Breast epithelium (tissue), 4 donors: ENCODE measurements around the gene CTNNBL1. TPM values are rescaled to one million over a fixed set of nuclear protein-coding genes. Genes with fewer than 3 reads are reported as not detected.

ENCODE experiments used
- DNase-seq, 2 donors: peaks; one replicate each; pipeline ENCODE4 v3.0.0-alpha.2; 2019; ENCODE audit warnings: low spot score in 2 of 2
- H3K27ac ChIP-seq, 2 donors: fragments of 200-600 bp; sonication (generic) in 1 of 2; one replicate each; pipeline ENCODE4 v1.5.1; 2016 to 2019; ENCODE audit warnings: mild to moderate bottlenecking in 1 of 2
- H3K27me3 ChIP-seq, 2 donors: fragments of 200-600 bp; sonication (generic) in 1 of 2; one replicate each; pipeline versions ENCODE4 v1.5.1 to v1.6.0; 2017 to 2019; ENCODE audit warnings: control low read depth in 1 of 2, mild to moderate bottlenecking in 1 of 2
- H3K36me3 ChIP-seq: fragments of 200-600 bp; one replicate; pipeline ENCODE4 v1.5.1; 2019
- H3K4me1 ChIP-seq, 2 donors: fragments of 200-600 bp; sonication (generic); one replicate each; pipeline ENCODE4 v1.5.1; 2016 to 2019; ENCODE audit warnings: control low read depth in 1 of 2
- H3K4me3 ChIP-seq, 3 donors: fragments of 200-600 bp; sonication (generic); 1 replicate in 2 of 3; 2 replicates in 1 of 3; pipeline ENCODE4 v1.5.1; 2016 to 2019; ENCODE audit warnings: mild to moderate bottlenecking in 3 of 3, moderate library complexity in 2 of 3
- H3K9me3 ChIP-seq, 2 donors: fragments of 200-600 bp; sonication (generic) in 1 of 2; one replicate each; pipeline ENCODE4 v1.5.1; 2016 to 2019; ENCODE audit warnings: control low read depth in 1 of 2
- POLR2A ChIP-seq: fragments of 450-650 bp; IDR thresholded peaks from one replicate; pipeline ENCODE4 v1.6.1; 2016; ENCODE audit warnings: antibody characterized with exemption, mild to moderate bottlenecking, moderate library complexity
- POLR2AphosphoS5 ChIP-seq, 3 donors: sonication (generic); formaldehyde crosslinking; IDR thresholded peaks; one replicate each; pipeline ENCODE4 v1.6.1; 2017; ENCODE audit warnings: antibody characterized with exemption in 3 of 3
- intact Hi-C: fragments of 100-400 bp; cut with DNase I; formaldehyde crosslinking; loops from one replicate; pipeline ENCODE4 v1.15.1; 2023; ENCODE audit warnings: low total_unique reads
- total RNA-seq, 3 donors: library from RNA; depleted of rRNA; stranded (reverse); fragments of >200 nt; gene quantifications; one replicate each; pipeline ENCODE4 v1.1.0, GENCODE V29; 2016
- TF ChIP-seq, protein P1 (sequence below), 3 donors: fragments of 450-650 bp; IDR thresholded peaks; one replicate each; pipeline ENCODE4 v1.5.1; 2016 to 2017; ENCODE audit warnings: antibody characterized with exemption in 3 of 3, mild to moderate bottlenecking in 3 of 3, moderate library complexity in 3 of 3

Gene CTNNBL1
- total RNA-seq, 3 donors from 2014 or later = 32.2 to 37.0 (median 32.4) TPM

DNA sequence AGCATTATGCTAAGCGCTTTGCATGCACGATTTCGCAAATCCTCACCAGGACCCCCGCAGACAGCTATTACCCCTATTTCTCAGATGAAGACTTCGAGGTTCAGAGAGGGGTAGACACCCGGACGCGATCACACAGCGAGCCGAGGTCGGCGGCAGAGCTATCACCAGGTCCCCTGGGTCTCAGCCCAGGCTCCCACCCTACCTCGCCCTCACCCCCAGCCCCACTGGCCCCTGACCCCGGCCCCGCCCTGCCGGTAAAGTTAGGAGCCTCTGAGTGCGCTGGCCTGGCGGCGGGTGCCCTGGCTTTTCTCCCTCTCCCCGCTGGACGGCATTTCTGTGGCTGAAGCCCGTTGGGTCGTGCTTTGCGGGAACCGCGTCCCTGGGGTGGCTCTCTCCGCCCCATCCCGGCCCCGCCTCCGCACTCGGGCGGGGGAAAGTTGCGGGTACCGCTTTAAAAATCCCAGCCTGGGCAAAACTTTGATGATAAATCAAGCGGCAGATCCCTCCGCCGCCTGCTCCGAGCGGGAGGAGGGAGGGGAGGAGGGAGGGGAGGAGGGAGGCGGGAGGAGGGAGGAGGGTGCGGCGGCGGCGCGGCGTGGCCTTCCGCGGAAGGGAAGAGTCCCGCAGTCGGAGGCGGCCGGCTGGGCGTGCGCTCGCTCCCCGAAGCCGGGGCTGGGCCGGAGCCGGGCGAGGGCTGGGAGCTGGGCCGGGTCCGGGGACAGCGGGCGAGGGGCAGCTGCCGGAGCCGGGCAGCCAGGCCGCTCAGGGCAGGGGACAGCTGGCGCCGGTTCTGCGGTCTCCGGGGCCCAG, 208.9 kb downstream of the CTNNBL1 start, which contains the start of gene VSTM2L:
VSTM2L (plus strand) TSS at position 624 of the 810 bp plus-strand sequence. CDS start 224 bp downstream, outside the sequence.
- DNase-seq = no peak
- intact Hi-C loops = no loop called here
- peaks cover 5 to 52% of the 10 kb centered on the region in 2 donors for H3K27me3 ChIP-seq

DNA sequence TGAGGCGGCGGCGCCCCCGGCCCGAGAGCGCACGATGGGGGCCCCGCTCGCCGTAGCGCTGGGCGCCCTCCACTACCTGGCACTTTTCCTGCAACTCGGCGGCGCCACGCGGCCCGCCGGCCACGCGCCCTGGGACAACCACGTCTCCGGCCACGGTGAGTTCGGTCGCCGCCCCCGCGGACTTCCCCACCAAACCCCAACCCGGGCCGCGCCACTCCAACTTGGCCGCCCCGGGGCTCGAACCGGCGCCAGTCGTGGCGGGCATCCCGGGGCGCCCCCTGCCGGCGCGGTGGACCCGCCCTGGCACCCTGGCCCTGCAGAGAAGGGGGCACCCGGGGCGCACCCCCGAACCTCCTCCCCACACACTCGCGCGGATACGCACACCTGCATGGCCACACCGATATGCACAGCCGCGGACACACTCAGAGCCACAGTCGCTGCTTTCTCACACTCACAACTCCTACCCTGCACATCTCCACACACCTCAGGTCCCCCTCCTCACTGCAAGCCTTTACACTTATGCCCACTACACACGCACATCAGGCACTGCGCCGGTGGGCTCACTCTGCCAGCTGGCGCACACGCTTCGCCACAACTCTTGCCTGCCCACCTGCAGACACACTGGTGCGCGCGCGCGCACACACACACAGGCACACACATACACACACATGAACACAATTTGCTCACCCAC, 209.6 kb downstream of the CTNNBL1 start:
- intact Hi-C loops = no loop called here
- TF ChIP-seq, protein P1, sequence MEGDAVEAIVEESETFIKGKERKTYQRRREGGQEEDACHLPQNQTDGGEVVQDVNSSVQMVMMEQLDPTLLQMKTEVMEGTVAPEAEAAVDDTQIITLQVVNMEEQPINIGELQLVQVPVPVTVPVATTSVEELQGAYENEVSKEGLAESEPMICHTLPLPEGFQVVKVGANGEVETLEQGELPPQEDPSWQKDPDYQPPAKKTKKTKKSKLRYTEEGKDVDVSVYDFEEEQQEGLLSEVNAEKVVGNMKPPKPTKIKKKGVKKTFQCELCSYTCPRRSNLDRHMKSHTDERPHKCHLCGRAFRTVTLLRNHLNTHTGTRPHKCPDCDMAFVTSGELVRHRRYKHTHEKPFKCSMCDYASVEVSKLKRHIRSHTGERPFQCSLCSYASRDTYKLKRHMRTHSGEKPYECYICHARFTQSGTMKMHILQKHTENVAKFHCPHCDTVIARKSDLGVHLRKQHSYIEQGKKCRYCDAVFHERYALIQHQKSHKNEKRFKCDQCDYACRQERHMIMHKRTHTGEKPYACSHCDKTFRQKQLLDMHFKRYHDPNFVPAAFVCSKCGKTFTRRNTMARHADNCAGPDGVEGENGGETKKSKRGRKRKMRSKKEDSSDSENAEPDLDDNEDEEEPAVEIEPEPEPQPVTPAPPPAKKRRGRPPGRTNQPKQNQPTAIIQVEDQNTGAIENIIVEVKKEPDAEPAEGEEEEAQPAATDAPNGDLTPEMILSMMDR (IDR thresholded peaks at IDR 0.05) = no peak
- TF ChIP-seq POLR2AphosphoS5 (IDR thresholded peaks at IDR 0.05) = no peak
- TF ChIP-seq POLR2A = no peak
- peaks cover 5 to 52% of the 10 kb centered on the region in 2 donors for H3K27me3 ChIP-seq
- no peaks in the 10 kb centered on the region for H3K36me3 ChIP-seq
- peak overlapping the region; percentile 16 to 65 (median 44) for H3K4me3 ChIP-seq
- H3K4me1 ChIP-seq = no peaks in the 10 kb centered on the region
- no peak overlapping the region for H3K27ac ChIP-seq
- H3K9me3 ChIP-seq = no peaks in the 10 kb centered on the region
- DNase-seq = no peak

More for the DNA sequence above, 208.9 kb downstream of the CTNNBL1 start, which contains the start of gene VSTM2L:
- Histone ChIP-seq H3K9me3 (no peaks in the 10 kb centered on the region), H3K4me1 (no peaks in the 10 kb centered on the region), H3K36me3 (no peaks in the 10 kb centered on the region), H3K4me3 (peak within 1 kb of the TSS; percentile 16 to 65 (median 44)), H3K27ac (no peak within 1 kb of the TSS)
- no peak for TF ChIP-seq POLR2AphosphoS5 (IDR thresholded peaks at IDR 0.05)
- TF ChIP-seq, protein P1 (IDR thresholded peaks at IDR 0.05) = no peak
- TF ChIP-seq POLR2A = no peak

DNA sequence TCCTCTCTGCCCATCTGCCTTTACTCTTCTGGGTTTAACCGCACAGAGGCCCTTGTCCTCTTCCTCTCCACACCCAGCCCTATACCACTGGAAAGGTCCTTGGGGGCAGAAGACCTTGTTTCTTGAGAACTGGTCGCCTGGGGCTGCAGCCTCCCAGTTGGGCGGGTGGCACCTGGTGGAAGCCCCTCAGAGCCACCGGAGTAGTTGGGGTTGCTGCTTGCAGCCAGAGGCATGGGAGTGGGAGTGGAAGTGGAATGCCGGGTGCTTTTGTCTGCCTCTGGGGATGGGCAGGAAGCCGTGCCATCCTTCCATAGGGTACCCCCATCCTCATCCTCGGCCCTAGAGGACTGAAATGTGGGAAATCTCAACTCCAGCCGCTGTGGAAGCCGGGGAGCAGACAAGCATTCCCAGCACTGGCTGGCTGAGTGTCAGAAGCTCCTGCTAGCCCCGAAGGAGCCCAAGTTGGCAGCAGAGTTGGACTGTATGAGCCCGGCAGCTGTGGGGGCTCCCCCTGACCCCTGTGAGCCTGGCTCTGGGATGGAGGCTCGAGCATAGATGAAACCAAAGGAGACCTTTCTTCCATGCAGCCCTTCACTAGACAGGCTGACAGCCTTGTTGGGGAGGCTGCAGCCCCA, 210.3 kb downstream of the CTNNBL1 start:
- H3K9me3 ChIP-seq = no peaks in the 10 kb centered on the region
- H3K4me3 ChIP-seq = no peak overlapping the region
- peaks cover 5 to 52% of the 10 kb centered on the region in 2 donors for H3K27me3 ChIP-seq
- DNase-seq = no peak
- TF ChIP-seq POLR2A (no peak), POLR2AphosphoS5 (IDR thresholded peaks at IDR 0.05) (no peak)
- TF ChIP-seq, protein P1 (IDR thresholded peaks at IDR 0.05) = no peak
- intact Hi-C loops = no loop called here
- no peaks in the 10 kb centered on the region for H3K4me1 ChIP-seq
- no peak overlapping the region for H3K27ac ChIP-seq
- no peaks in the 10 kb centered on the region for H3K36me3 ChIP-seq

DNA sequence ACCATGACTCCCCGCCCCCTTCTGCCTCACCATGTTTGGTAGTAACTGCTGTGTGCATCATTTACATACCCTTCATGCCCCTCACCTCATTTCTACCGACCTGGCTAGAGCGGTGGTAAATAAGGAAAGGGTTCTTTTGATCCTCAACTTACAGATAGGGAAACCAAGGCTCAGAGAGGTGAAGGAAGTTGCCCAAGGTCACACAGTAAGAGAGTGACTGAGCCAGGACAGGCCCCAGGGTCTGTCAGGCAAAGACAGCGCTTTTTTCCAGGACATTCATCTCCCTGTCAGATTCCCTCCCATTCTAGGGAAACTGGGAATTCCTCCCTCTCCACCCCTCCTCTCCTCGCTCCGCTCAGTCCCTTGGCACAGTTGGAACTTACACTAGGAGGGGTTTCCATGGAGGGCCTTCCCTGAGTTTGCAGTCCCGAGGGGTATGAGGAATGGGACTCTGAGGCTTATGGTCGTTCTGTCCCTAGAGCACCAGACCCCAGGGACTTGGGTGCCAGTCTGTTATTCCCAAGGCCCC, 211.1 kb downstream of the CTNNBL1 start:
- Histone ChIP-seq H3K36me3 (no peaks in the 10 kb centered on the region), H3K27ac (no peak overlapping the region), H3K4me1 (no peaks in the 10 kb centered on the region), H3K9me3 (no peaks in the 10 kb centered on the region), H3K4me3 (no peak overlapping the region), H3K27me3 (peaks cover 5 to 52% of the 10 kb centered on the region in 2 donors)
- no peak for TF ChIP-seq POLR2AphosphoS5 (IDR thresholded peaks at IDR 0.05)
- TF ChIP-seq POLR2A = no peak
- TF ChIP-seq, protein P1 (IDR thresholded peaks at IDR 0.05) = no peak
- DNase-seq = no peak
- intact Hi-C loops = no loop called here
